ENCODE measurements around the gene TRPT1.

TRPT1 gene

DNA sequence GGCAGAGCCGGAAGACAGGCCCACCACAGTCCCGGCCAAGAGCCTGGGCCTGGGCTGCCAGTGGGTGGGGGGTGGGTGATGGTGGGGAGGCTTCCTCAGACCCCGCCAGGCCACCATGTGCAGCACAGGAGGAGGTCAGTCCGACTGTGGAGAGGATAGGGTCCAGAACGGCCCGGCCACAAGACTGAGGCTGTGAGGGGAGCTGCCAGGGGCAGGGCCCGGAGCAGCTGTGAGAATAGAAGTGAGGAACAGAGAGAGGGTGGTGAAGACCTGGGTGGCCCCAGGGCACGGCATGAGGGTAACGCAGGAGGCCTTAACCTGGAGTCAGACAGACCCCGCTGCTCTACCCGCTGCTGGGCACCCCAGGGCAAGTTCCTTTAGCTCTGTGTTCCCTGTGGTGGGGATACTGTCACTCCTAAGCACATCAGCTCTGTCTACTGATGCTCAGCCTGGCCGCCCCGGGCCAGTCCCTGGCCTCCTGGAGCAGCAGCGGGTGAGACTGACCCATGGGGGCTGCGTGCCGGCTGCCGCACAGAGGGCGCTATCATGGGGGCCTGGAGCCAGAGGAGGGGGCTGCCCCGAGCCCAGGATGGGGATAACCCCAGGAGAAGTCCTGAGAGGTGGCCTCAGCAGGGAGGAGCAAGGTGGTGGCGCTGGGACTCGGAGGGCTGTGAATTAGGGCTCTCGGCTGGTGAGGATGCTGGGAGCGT, 17.7 kb downstream of the TRPT1 start:
- DNase-seq (ENCODE audit: low spot score), result no peak

- DNase-seq (ENCODE audit: low spot score), result no peak
Measured at GRCh38 chr11:64207256-64208085, 18.5 kb downstream of the TRPT1 start.

DNA sequence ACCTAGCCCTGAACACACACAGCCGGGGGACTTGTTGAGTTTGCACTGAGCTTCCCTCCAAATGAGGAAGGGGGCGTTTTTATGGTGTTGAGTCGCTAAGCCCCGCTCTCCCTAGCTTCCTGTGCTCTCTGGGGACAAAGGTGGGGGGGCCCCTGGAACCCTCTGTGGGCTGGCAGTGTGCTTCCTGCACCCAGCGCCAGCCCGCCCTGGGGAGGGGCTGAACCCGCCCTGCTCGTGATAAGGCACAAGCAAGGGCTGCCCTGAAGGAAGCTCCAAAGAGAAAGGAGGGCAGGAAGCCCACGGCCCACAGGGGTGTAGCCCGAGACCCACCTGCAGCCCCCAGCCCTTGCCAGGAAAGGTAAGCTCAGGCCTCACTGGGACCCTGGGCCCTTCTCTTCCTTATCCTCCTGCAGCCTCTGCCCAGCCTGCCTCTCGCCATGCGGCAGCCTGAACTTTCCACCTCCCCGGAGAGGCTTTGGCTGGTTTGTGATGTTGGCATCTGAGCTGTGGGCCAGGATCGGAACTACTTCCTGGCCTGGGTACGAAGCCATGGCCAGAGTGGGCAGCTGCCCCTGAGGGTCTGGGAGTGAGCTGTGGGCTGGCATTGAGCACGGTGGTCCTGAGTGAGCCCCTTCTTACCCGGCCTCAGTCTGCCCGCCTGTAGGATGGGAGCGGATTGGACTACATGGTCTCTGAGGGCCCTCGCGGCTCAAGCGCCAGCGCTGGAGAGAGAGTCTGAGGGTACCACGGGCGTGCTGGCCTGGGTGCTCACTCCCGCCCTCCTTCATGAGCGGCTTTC, 19.3 kb downstream of the TRPT1 start, which contains the start of gene FERMT3:
Gene FERMT3 (plus strand): TSS at position 265 of the 799 bp plus-strand sequence. CDS start 644 bp downstream, outside the sequence.
- no peak for DNase-seq (ENCODE audit: low spot score)

GRCh38 chr11:64204464-64204989, 21.5 kb downstream of the TRPT1 start:
- DNase-seq (ENCODE audit: low spot score), result peak; percentile 89

- DNase-seq (ENCODE audit: low spot score), result no peak
Measured at GRCh38 chr11:64204080-64204440, 21.9 kb downstream of the TRPT1 start.

DNA sequence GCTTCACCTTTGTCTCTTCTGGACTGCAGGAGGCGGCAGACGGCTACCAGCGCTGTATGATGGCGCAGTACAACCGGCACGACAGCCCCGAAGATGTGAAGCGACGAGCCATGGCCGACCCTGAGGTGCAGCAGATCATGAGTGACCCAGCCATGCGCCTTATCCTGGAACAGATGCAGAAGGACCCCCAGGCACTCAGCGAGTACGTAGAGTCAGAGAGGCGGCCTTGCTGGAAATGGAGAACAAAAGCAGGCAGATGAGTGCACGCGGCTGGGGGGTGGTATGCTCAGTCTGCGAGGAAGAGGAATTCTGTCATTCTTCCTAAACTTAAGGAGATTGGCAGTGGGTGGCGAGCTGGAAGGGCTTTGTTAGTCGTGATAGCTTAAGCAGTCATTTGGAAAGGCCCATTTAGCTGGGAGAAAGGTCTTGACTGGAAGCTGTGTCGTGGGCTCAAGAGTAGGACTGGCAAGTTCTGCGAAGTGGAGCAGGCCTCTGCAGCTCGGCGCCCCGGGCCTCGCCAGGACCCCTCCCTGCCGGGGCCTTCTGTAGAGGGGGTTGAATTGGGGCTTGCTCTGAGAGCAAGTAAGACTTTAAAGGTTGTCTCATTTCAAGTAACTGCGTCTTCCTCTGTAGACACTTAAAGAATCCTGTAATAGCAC, 22.4 kb downstream of the TRPT1 start:
- no peak for DNase-seq (ENCODE audit: low spot score)

DNA sequence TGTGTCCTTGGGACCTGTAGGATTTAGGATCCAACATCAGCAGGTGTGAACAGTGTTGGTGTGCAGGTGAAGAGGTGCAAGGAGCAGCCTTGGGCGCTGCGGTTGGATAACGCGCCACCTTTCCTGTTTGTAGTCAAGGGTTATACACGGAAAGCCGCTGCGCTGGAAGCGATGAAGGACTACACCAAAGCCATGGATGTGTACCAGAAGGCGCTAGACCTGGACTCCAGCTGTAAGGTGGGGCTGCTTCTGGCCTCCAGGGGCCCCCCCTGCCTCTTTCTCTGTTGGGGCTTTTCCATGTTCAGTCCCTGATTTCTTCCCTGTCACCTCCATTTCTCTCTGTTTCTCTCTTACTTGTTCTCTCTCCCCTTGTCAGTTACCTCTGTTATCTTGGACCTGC, 23.0 kb downstream of the TRPT1 start:
- DNase-seq (ENCODE audit: low spot score), result no peak

DNA sequence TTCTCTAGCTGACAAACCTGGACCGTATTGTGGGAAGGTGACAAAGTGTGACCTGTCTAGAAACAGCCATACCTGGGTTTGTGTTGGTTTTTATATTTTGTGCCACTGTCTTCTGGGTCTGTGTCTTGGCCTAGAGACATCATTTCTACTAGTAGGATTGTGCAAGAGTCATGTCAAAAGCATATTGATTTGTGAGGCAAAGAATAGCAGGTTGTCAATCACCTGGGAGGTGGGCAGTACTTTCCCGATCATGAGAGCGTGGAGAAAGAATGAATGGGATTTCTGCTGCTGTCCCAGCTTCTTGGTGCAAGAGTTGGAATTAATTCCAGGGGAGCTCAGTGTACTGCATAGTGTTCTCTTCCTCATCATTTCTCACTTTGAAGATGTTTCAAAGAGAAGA, 24.4 kb downstream of the TRPT1 start:
- DNase-seq (ENCODE audit: low spot score), result no peak

GRCh38 chr11:64198511-64198910, 27.5 kb downstream of the TRPT1 start:
- DNase-seq (ENCODE audit: low spot score), result no peak

GRCh38 chr11:64196626-64197025, 29.4 kb downstream of the TRPT1 start:
- DNase-seq (ENCODE audit: low spot score), result no peak

DNA sequence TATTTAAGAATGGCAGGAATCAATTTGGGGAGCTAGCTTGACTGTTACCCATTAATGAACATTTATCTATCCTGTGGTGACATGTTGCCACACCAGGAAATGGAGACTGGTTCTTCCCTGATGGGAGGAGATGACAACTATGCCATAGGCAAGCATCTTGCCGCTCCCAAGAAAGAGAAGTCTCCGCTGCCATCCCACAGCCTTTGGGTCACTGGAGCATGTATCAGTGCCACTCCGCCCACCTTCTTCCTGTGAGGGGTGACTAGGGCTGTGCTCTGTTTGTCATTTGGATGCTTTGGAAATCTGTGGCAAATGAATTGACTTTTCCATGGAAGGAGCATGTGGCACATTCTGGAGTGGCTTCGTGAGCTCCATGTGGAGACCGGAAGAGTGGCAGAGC, 33.6 kb downstream of the TRPT1 start:
- DNase-seq (ENCODE audit: low spot score), result no peak

DNA sequence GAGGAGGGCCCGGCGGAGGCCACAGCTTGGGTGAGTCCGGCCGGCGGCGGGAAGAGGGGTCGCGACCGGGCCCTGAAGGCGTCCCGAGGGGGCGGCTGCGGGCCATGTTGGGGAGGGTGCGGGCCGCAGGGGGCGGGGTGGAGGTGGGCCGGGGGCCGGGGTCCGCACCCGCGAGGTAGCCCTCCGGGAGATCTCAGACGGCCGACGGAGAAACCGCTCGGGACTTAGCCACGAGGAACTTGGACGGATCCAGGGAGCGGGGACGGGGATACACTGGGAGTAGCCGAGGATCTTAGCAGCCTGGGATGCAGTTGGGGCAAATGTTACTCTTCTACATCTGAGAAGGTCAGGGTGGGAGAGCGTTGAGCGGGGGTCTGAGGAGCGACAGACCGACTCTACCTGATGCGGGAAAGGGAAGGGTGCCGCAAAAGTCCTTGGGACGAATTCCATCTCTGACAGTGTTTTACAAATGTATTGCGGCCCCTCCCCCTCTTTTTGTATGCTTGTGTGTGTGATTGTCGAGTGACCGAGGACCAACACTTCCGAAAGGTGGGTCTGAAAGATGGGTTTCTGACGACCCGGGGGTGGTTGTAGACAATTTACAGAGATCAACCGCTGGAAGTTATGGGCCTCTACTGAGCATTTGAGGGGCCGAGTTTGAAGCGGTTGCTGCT, 39.4 kb downstream of the TRPT1 start:
- DNase-seq (ENCODE audit: low spot score), result no peak

DNA sequence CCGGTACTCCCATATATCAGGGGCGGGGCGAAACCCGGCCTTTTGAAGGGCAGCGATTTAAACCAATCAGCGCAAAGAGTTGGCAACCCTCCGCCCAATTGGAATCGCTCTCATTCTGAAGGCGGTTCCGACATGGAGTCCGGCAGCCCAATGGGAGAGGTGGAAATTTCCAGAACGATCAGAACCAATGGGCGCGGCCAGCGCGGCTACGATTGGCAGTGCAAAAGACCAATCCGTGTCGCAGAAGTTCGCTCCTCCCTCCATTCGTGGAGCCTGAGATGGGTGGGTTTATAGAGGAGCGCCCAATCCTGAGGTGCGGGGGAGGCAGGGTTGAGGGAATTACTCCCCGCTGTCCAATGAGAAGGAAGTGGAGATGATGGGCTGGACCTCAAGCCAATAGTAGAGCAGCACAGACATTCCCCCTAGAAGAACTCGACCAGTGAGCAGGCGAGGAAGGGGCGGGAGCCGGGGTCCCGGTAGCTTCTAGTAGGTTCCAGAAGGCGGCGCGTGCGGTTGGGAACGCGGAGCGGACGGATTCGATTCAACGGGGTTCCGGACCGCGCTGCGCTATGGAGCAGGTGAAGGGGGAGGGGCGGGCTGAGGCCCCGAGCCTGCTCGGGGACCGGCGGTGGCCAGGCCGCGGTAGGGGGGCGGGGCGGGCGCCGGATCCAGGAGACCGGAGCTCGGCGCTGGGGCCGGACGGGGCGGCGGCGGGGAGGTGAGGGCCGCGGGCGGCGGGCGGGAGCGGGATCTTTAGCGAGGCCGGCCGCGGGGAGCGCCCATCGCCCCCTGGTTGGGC, 40.1 kb downstream of the TRPT1 start, which contains the start of gene STIP1:
Gene STIP1 (plus strand): TSS at position 479 of the 799 bp plus-strand sequence. CDS start 91 bp downstream, at position 570.
- DNase-seq (ENCODE audit: low spot score), result peak; percentile 100

DNA sequence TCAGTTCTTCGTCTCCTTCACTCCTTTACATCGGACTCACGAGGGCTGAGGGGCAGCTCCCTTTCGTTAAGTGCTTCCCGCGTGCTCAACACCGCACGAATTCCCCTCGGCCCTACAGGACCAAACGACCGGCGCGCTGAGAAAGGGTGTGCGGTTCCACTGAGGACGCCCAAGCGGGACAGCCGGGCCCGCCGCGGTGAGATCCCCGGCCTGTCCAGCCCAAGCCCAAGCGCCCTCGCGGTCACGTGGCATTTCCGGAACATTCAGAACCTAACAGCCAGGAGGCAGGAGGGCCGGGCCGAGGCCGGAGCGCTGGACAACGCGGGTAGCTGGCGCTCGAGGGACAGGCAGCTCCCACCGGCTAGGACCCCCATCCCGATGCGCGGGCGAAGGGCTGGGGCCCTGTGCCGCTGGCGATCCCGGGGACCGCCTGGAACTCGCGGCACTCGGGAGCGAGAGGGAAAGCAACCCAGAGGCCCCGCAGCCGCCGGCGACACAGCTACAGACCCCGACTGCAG, 40.8 kb downstream of the TRPT1 start:
- DNase-seq (ENCODE audit: low spot score), result peak; percentile 42

- no peak for DNase-seq (ENCODE audit: low spot score)
Measured at GRCh38 chr11:64183890-64184289, 42.1 kb downstream of the TRPT1 start.

- peak; percentile 92 for DNase-seq (ENCODE audit: low spot score)
Measured at GRCh38 chr11:64181506-64182411, 44.2 kb downstream of the TRPT1 start.

GRCh38 chr11:64180891-64181290, 45.1 kb downstream of the TRPT1 start:
- DNase-seq (ENCODE audit: low spot score), result no peak

GRCh38 chr11:64178951-64179639, 46.9 kb downstream of the TRPT1 start:
- DNase-seq (ENCODE audit: low spot score), result no peak

Measured in putamen (tissue), 1 donor.